ENCODE data around the gene POU6F2. TPM values are rescaled to one million over a fixed set of nuclear protein-coding genes. Genes with fewer than 3 reads are reported as not detected.

Gene POU6F2
- total RNA-seq, 1 experiment from 2014 or later, result not detected

DNA sequence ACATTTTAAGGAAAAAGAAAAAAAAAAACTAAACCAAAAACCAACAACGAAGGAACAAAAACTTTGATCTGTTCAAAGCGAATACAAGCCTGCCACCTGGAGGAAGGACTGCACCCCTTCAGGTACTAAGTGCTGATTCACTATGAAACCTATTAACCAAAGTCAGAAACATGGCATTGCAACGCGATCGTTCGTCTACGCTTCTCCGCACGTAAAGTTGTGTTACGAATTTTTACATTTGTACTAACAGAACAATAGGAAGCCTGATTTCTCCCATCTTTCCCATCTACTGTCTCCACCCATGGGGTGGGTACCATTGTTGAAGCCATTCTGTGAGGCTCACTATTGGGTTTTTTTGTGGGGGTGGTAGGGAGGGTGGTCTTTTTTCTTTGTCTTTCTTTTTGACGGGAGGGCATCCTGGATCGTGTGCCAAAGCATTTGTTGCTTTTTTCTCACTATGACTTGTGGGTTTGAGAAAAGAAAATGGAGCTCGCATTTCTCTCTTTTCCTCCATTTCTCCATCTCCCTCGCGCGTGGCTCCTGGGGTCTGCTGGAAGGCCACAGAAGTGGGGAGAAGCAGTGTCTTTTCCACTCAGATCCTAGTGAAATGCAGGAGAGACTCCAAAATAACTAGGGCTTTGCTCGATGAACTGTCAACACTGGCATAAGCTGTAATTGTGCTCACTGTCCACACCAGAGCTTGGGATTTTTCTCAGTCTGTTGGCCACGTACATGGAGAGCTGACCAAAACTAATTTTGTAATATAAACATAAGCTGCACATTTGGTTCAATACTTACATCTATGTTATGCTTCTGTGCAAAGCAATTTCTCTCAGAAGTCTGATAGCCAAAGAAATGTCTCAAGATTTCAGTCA, 487.6 kb downstream of the POU6F2 start:
- peak; percentile 89 for TF ChIP-seq CTCF (conservative IDR thresholded peaks at IDR 0.05; ENCODE audit: low read depth, low read length)
- TF ChIP-seq EZH2phosphoT487 (IDR thresholded peaks at IDR 0.05; ENCODE audit: borderline replicate concordance, low read length), result no peak
- no peak for TF ChIP-seq EZH2 (IDR thresholded peaks at IDR 0.05; ENCODE audit: low read length, unreplicated experiment)
- no peaks in the 10 kb centered on the region for H3K79me2 ChIP-seq (ENCODE audit: low read length)
- H3K4me3 ChIP-seq (ENCODE audit: low read length), result peak overlapping the region; percentile 14; the same call in 1 of the 2 replicates
- H3K9me2 ChIP-seq (replicated peaks; ENCODE audit: low read length), result no peaks in the 10 kb centered on the region
- H3K9me3 ChIP-seq (ENCODE audit: low read length), result no peaks in the 10 kb centered on the region
- BruUV-seq (replicated peaks), result no TSS peak
- H3F3A ChIP-seq (ENCODE audit: low read length, unreplicated experiment), result no peaks in the 10 kb centered on the region
- no peak overlapping the region for H3K27ac ChIP-seq (ENCODE audit: low read length)
- peak overlapping the region; percentile 40; the same call in 1 of the 2 replicates for H2AFZ ChIP-seq (ENCODE audit: low read length)
- no peaks in the 10 kb centered on the region for H4K20me1 ChIP-seq (ENCODE audit: low read length)
- no peaks in the 10 kb centered on the region for H3K36me3 ChIP-seq (ENCODE audit: low read depth, low read length)
- no peak overlapping the region for H3K9ac ChIP-seq (ENCODE audit: low read length)
- peak; percentile 65 for DNase-seq
- H3K4me2 ChIP-seq (ENCODE audit: low read length), result peak overlapping the region; percentile 44
- intact Hi-C loops (cut with micrococcal nuclease), result loop anchor here (1.0 to 2.0 kb wide), 4 partner anchors 390 to 1066 kb away; no protein-coding TSS in a partner anchor
- POLR2A ChIA-PET (ENCODE audit: unreplicated experiment), result no interaction called here
- H3K27me3 ChIP-seq (ENCODE audit: low read length), result peaks cover 87% of the 10 kb centered on the region
- H3K4me1 ChIP-seq (ENCODE audit: insufficient read depth, low read length), result no peaks in the 10 kb centered on the region
- peak; percentile 91 for ATAC-seq
- CTCF ChIA-PET, result no interaction called here

- BruUV-seq (replicated peaks), result no TSS peak
- Histone ChIP-seq H3K4me1 (ENCODE audit: insufficient read depth, low read length) (no peaks in the 10 kb centered on the region), H3K27me3 (ENCODE audit: low read length) (peaks cover 75% of the 10 kb centered on the region), H3K4me3 (ENCODE audit: low read length) (no peak overlapping the region), H3K79me2 (ENCODE audit: low read length) (no peaks in the 10 kb centered on the region), H3K4me2 (ENCODE audit: low read length) (no peak overlapping the region), H3K9ac (ENCODE audit: low read length) (no peak overlapping the region), H3K36me3 (ENCODE audit: low read depth, low read length) (no peaks in the 10 kb centered on the region), H3F3A (ENCODE audit: low read length, unreplicated experiment) (no peaks in the 10 kb centered on the region), H3K9me3 (ENCODE audit: low read length) (no peaks in the 10 kb centered on the region), H4K20me1 (ENCODE audit: low read length) (no peaks in the 10 kb centered on the region), H3K9me2 (replicated peaks; ENCODE audit: low read length) (no peaks in the 10 kb centered on the region), H2AFZ (ENCODE audit: low read length) (no peak overlapping the region), H3K27ac (ENCODE audit: low read length) (no peak overlapping the region)
- TF ChIP-seq CTCF (conservative IDR thresholded peaks at IDR 0.05; ENCODE audit: low read depth, low read length), result no peak
- no peak for TF ChIP-seq EZH2phosphoT487 (IDR thresholded peaks at IDR 0.05; ENCODE audit: borderline replicate concordance, low read length)
- TF ChIP-seq EZH2 (IDR thresholded peaks at IDR 0.05; ENCODE audit: low read length, unreplicated experiment), result no peak
- intact Hi-C loops (cut with micrococcal nuclease), result no loop called here
- DNase-seq (no peak), ATAC-seq (no peak)
- ChIA-PET POLR2A (ENCODE audit: unreplicated experiment) (no interaction called here), CTCF (no interaction called here)
Observed at GRCh38 chr7:39468261-39468660, 490.6 kb downstream of the POU6F2 start.

- Histone ChIP-seq H3F3A (ENCODE audit: low read length, unreplicated experiment) (no peaks in the 10 kb centered on the region), H3K9me3 (ENCODE audit: low read length) (no peaks in the 10 kb centered on the region), H2AFZ (ENCODE audit: low read length) (no peak overlapping the region), H3K4me3 (ENCODE audit: low read length) (no peak overlapping the region), H3K4me1 (ENCODE audit: insufficient read depth, low read length) (no peaks in the 10 kb centered on the region), H4K20me1 (ENCODE audit: low read length) (no peaks in the 10 kb centered on the region), H3K79me2 (ENCODE audit: low read length) (no peaks in the 10 kb centered on the region), H3K4me2 (ENCODE audit: low read length) (no peak overlapping the region), H3K36me3 (ENCODE audit: low read depth, low read length) (no peaks in the 10 kb centered on the region), H3K27me3 (ENCODE audit: low read length) (peaks cover 74% of the 10 kb centered on the region), H3K9ac (ENCODE audit: low read length) (no peak overlapping the region), H3K9me2 (replicated peaks; ENCODE audit: low read length) (no peaks in the 10 kb centered on the region), H3K27ac (ENCODE audit: low read length) (no peak overlapping the region)
- POLR2A ChIA-PET (ENCODE audit: unreplicated experiment), result no interaction called here
- ATAC-seq (no peak), DNase-seq (no peak)
- intact Hi-C loops (cut with micrococcal nuclease), result no loop called here
- CTCF ChIA-PET, result no interaction called here
- no TSS peak for BruUV-seq (replicated peaks)
- TF ChIP-seq EZH2phosphoT487 (IDR thresholded peaks at IDR 0.05; ENCODE audit: borderline replicate concordance, low read length) (no peak), EZH2 (IDR thresholded peaks at IDR 0.05; ENCODE audit: low read length, unreplicated experiment) (no peak), CTCF (conservative IDR thresholded peaks at IDR 0.05; ENCODE audit: low read depth, low read length) (no peak)
Observed at GRCh38 chr7:39468808-39469374, 491.2 kb downstream of the POU6F2 start.

Data from PC-3 (cell line).